NCI-H128 (cell line): ENCODE data around the gene PIM3.
A peak's percentile ranks its signal among the peaks of the same experiment; 100 is the strongest.

ENCODE experiments used
- DNase-seq: peaks from one replicate; lab custom pipeline; 2025; ENCODE audit not compliant: unreplicated experiment; lab: John Stamatoyannopoulos, UW

PIM3 gene

GRCh38 chr22:49966041-49966773 is 5.6 kb downstream of the PIM3 start:
- DNase-seq = no peak

- DNase-seq = no peak
Observed at GRCh38 chr22:49966774-49967705, 6.5 kb downstream of the PIM3 start.

- DNase-seq = no peak
Observed at GRCh38 chr22:49967706-49968208, 7.2 kb downstream of the PIM3 start.

- DNase-seq = no peak
Observed at GRCh38 chr22:49968313-49968830, 7.8 kb downstream of the PIM3 start.

- no peak for DNase-seq
Observed at GRCh38 chr22:49968831-49969661, 8.5 kb downstream of the PIM3 start.

GRCh38 chr22:49969751-49970527 is 9.4 kb downstream of the PIM3 start:
- DNase-seq = no peak

- peak; percentile 28 for DNase-seq
Observed at GRCh38 chr22:49970528-49971231, 10.1 kb downstream of the PIM3 start.

- DNase-seq = no peak
Observed at GRCh38 chr22:49971232-49972162, 10.9 kb downstream of the PIM3 start.

- no peak for DNase-seq
Observed at GRCh38 chr22:49972163-49973017, 11.8 kb downstream of the PIM3 start.

GRCh38 chr22:49973018-49973961 is 12.7 kb downstream of the PIM3 start:
- DNase-seq = no peak

- no peak for DNase-seq
Observed at GRCh38 chr22:49975543-49976389, 15.2 kb downstream of the PIM3 start.

GRCh38 chr22:49976439-49977175 is 16.0 kb downstream of the PIM3 start:
- no peak for DNase-seq

GRCh38 chr22:49977578-49977977 is 17.0 kb downstream of the PIM3 start:
- DNase-seq = no peak

GRCh38 chr22:49979587-49980264 is 19.2 kb downstream of the PIM3 start:
- DNase-seq = no peak
